Glutamatergic neuron (in vitro differentiated cells): Measurements from ENCODE around the gene ANG. TPM values are rescaled to one million over a fixed set of nuclear protein-coding genes. Genes with fewer than 3 reads are reported as not detected.

Source experiments
- DNase-seq: peaks from one replicate; pipeline ENCODE4 v3.0.0; 2022
- H3K27ac Mint-ChIP-seq: one replicate; pipeline ENCODE4 v1.8.0; 2020; ENCODE audit warnings: mild to moderate bottlenecking, mixed read lengths, inconsistent platforms; ENCODE audit not compliant: unreplicated experiment
- H3K27me3 Mint-ChIP-seq: one replicate; pipeline ENCODE4 v1.8.0; 2020; ENCODE audit warnings: mild to moderate bottlenecking, moderate library complexity, mixed read lengths, inconsistent platforms; ENCODE audit not compliant: unreplicated experiment
- H3K36me3 Mint-ChIP-seq: one replicate; pipeline ENCODE4 v1.8.0; 2020; ENCODE audit warnings: mild to moderate bottlenecking, mixed read lengths, inconsistent platforms; ENCODE audit not compliant: unreplicated experiment
- H3K4me1 Mint-ChIP-seq: one replicate; pipeline ENCODE4 v1.8.0; 2020; ENCODE audit warnings: mild to moderate bottlenecking, low read depth, mixed read lengths, inconsistent platforms; ENCODE audit not compliant: unreplicated experiment
- H3K4me3 Mint-ChIP-seq: one replicate; pipeline ENCODE4 v1.8.0; 2020; ENCODE audit warnings: mild to moderate bottlenecking, mixed read lengths, inconsistent platforms; ENCODE audit not compliant: unreplicated experiment
- H3K9me3 Mint-ChIP-seq: one replicate; pipeline ENCODE4 v1.8.0; 2020; ENCODE audit warnings: mild to moderate bottlenecking, moderate library complexity, mixed read lengths, inconsistent platforms; ENCODE audit not compliant: unreplicated experiment
- total RNA-seq: library from RNA; stranded (reverse); fragmentation: NEBNext Ultra II Directional; extraction: Animal tissue kit (Norgen Biotek cat#: 25700); gene quantifications from one replicate; pipeline ENCODE4 v1.2.1, GENCODE V29; 2021; ENCODE audit not compliant: unreplicated experiment
- TF ChIP-seq, protein P1 (sequence below): fragments of 200-600 bp; sonication (generic); IDR thresholded peaks from one replicate; pipeline ENCODE4 v1.5.0; 2021; ENCODE audit not compliant: partially characterized antibody, unreplicated experiment

Gene ANG
- total RNA-seq, 1 donor from 2014 or later, result 1.7 TPM

DNA sequence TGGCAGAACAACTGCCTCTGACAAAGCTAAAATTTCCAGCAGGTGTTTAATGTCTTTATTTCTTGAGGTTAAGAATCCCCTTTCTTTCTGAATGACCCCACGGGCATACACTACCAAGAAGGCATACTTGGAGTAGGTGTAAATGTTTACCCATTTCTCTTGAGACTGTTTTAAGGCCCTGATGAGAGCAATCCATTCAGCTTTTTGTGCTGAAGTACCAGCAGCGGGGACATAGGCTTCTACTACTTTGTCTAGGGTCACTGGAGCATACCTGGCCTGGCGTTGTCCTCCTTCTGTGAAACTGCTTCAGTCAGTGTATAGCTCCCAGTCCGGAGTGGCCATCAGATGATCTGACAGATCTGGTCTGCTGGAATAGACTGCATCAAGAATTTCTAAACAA is 22.7 kb downstream of the ANG start:
- Mint-ChIP-seq H3K27me3 (no peaks in the 10 kb centered on the region), H3K36me3 (no peaks in the 10 kb centered on the region), H3K27ac (no peak overlapping the region), H3K9me3 (peaks cover 4% of the 10 kb centered on the region), H3K4me3 (no peak overlapping the region), H3K4me1 (peaks cover 10% of the 10 kb centered on the region)
- no peak for DNase-seq
- TF ChIP-seq, protein P1, sequence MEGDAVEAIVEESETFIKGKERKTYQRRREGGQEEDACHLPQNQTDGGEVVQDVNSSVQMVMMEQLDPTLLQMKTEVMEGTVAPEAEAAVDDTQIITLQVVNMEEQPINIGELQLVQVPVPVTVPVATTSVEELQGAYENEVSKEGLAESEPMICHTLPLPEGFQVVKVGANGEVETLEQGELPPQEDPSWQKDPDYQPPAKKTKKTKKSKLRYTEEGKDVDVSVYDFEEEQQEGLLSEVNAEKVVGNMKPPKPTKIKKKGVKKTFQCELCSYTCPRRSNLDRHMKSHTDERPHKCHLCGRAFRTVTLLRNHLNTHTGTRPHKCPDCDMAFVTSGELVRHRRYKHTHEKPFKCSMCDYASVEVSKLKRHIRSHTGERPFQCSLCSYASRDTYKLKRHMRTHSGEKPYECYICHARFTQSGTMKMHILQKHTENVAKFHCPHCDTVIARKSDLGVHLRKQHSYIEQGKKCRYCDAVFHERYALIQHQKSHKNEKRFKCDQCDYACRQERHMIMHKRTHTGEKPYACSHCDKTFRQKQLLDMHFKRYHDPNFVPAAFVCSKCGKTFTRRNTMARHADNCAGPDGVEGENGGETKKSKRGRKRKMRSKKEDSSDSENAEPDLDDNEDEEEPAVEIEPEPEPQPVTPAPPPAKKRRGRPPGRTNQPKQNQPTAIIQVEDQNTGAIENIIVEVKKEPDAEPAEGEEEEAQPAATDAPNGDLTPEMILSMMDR, result no peak

DNA sequence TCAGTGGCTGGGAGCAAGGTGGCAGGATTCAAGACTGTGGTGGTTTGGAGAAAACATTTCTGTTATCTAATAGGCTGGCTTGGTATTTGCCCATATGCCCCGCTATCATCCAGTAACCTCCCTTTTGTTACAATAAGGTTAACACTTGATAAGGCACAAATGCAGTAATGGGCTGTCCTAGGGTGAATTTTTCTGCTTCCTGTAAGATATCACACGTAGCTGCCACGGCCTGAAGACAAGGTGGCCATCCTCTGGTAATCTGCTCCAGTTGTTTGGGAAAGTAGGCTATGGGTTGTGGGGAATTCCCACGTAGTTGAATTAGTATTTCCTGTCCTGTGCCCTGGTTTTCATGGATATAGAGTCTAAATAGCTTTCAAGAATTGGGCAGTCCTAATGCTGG is 23.1 kb downstream of the ANG start:
- peaks cover 10% of the 10 kb centered on the region for H3K4me1 Mint-ChIP-seq
- peaks cover 4% of the 10 kb centered on the region for H3K9me3 Mint-ChIP-seq
- TF ChIP-seq, protein P1, result no peak
- H3K36me3 Mint-ChIP-seq, result no peaks in the 10 kb centered on the region
- no peak for DNase-seq
- no peak overlapping the region for H3K27ac Mint-ChIP-seq
- H3K27me3 Mint-ChIP-seq, result no peaks in the 10 kb centered on the region
- no peak overlapping the region for H3K4me3 Mint-ChIP-seq

DNA sequence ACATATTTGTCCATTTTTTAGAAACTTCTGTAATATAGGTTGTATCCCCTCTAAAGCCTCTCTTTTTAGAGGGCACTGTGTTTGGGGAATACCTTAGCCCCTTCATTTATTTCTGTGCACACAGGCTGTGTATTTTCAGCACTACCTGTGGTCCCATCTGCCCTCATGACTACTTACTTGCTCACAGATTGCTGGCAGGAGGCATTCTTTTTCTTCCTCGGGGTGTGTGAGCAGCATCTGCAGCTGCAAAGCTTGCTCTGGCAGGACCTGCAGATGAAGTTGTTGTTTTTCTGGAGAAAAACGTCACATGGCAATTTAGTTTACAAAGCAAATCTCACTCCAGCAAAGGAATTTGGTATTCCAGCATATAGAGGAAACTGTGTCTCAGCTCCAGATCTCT is 24.3 kb downstream of the ANG start:
- H3K9me3 Mint-ChIP-seq, result peaks cover 4% of the 10 kb centered on the region
- peaks cover 10% of the 10 kb centered on the region for H3K4me1 Mint-ChIP-seq
- H3K27ac Mint-ChIP-seq, result no peak overlapping the region
- H3K36me3 Mint-ChIP-seq, result no peaks in the 10 kb centered on the region
- TF ChIP-seq, protein P1, result no peak
- DNase-seq, result no peak
- H3K27me3 Mint-ChIP-seq, result no peaks in the 10 kb centered on the region
- H3K4me3 Mint-ChIP-seq, result no peak overlapping the region

DNA sequence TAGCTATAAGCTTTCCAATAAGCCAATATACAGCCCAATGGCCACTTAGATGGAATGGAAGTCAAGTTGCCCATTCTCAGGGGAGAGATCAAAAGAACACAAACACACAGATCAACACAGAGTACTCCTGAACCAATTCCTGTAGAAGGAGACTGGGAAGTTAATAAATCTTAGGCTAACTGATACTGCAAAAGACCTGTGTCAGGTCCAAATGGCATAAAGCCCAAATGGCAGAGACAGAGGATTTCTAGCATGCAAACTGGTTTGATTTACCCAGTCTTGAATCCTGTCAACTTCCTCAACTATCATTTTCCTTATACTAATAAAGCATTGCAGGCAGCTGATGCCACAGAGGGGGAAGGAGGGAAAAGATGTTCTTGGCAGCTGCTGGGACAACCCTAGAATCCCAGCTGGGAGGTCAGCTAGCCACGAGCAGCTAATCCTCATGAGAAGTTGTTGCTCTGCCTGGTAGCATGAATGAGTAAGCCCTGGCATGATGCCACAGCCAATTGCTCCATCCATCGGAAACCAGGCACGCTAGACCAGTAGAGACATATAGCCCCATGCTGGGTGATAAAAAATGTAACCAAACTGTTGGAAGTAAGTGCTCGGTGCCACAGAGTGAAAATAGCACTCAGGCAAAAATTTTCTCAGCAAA is 26.2 kb downstream of the ANG start:
- Mint-ChIP-seq H3K27ac (no peak overlapping the region), H3K36me3 (no peaks in the 10 kb centered on the region), H3K9me3 (peaks cover 4% of the 10 kb centered on the region), H3K4me3 (no peak overlapping the region), H3K4me1 (peaks cover 10% of the 10 kb centered on the region), H3K27me3 (no peaks in the 10 kb centered on the region)
- no peak for DNase-seq
- TF ChIP-seq, protein P1, result no peak

DNA sequence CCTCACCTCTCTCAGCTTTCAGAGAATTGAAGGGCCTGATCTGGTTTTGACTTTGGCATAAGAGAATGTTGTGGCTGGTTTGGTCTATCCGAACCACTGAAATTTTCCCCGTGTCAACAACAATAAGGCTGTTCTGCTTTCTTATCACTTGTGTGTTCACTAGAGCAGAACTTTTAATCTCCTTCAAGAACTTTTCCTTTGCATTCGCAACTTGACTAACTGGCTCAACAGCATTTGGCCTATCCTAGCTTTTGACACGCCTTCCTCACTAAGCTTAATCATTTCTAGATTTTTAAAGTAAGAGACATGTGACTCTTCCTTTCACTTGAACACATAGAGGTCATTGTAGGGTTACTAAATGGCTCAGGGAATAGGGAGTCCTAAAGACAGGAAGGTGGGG is 31.2 kb downstream of the ANG start:
- no peaks in the 10 kb centered on the region for H3K36me3 Mint-ChIP-seq
- H3K4me1 Mint-ChIP-seq, result no peaks in the 10 kb centered on the region
- TF ChIP-seq, protein P1, result no peak
- no peaks in the 10 kb centered on the region for H3K27me3 Mint-ChIP-seq
- peaks cover 7% of the 10 kb centered on the region for H3K9me3 Mint-ChIP-seq
- no peak overlapping the region for H3K4me3 Mint-ChIP-seq
- no peak for DNase-seq
- H3K27ac Mint-ChIP-seq, result no peak overlapping the region
